ENCODE results near the gene ADAMTS14. TPM values are rescaled to one million over a fixed set of nuclear protein-coding genes. Genes with fewer than 3 reads are reported as not detected.
"Not testable (repeated sequence)": the region's sequence is repeated elsewhere in the genome, so short reads cannot be mapped to it uniquely, and the experiment has no call there.

Gene ADAMTS14
- total RNA-seq, 1 experiment from 2014 or later = 1.6 TPM

GRCh38 chr10:70761031-70761601 lies 88.8 kb downstream of the ADAMTS14 start:
- Histone ChIP-seq H3K9me3 (peaks cover under 1% of the 10 kb centered on the region; the same call in 1 of the 2 replicates), H3K36me3 (no peaks in the 10 kb centered on the region), H3K27me3 (no peaks in the 10 kb centered on the region), H3K4me3 (no peak overlapping the region)
- no peak for DNase-seq

- Histone ChIP-seq H3K27me3 (no peaks in the 10 kb centered on the region), H3K9me3 (peaks cover 2% of the 10 kb centered on the region; the same call in 1 of the 2 replicates), H3K4me3 (no peak overlapping the region), H3K36me3 (no peaks in the 10 kb centered on the region)
- DNase-seq = no peak
These were observed 89.5 kb downstream of the ADAMTS14 start for GRCh38 chr10:70761727-70762350.

GRCh38 chr10:70762441-70763175 lies 90.3 kb downstream of the ADAMTS14 start:
- peaks cover 2% of the 10 kb centered on the region; the same call in 1 of the 2 replicates for H3K9me3 ChIP-seq
- no peaks in the 10 kb centered on the region for H3K36me3 ChIP-seq
- no peaks in the 10 kb centered on the region for H3K27me3 ChIP-seq
- no peak for DNase-seq
- H3K4me3 ChIP-seq = no peak overlapping the region

GRCh38 chr10:70763567-70763966 lies 91.3 kb downstream of the ADAMTS14 start:
- DNase-seq = no peak
- H3K9me3 ChIP-seq = peaks cover 2% of the 10 kb centered on the region; the same call in 1 of the 2 replicates
- H3K4me3 ChIP-seq = no peak overlapping the region
- no peaks in the 10 kb centered on the region for H3K27me3 ChIP-seq
- no peaks in the 10 kb centered on the region for H3K36me3 ChIP-seq

- Histone ChIP-seq H3K4me3 (no peak overlapping the region), H3K27me3 (no peaks in the 10 kb centered on the region), H3K9me3 (peaks cover 2% of the 10 kb centered on the region; the same call in 1 of the 2 replicates), H3K36me3 (no peaks in the 10 kb centered on the region)
- DNase-seq = no peak
These were observed 93.7 kb downstream of the ADAMTS14 start for GRCh38 chr10:70765794-70766594.

GRCh38 chr10:70768026-70768685 lies 95.8 kb downstream of the ADAMTS14 start:
- not testable (repeated sequence) for H3K27me3 ChIP-seq

GRCh38 chr10:70769121-70769520 lies 96.8 kb downstream of the ADAMTS14 start:
- Histone ChIP-seq H3K9me3 (peaks cover 2% of the 10 kb centered on the region; the same call in 1 of the 2 replicates), H3K27me3 (no peaks in the 10 kb centered on the region), H3K4me3 (no peak overlapping the region), H3K36me3 (no peaks in the 10 kb centered on the region)
- no peak for DNase-seq

More at GRCh38 chr10:70768026-70768685, 95.8 kb downstream of the ADAMTS14 start:
- not testable (repeated sequence) for DNase-seq, H3K36me3 ChIP-seq, H3K9me3 ChIP-seq, H3K4me3 ChIP-seq

- Histone ChIP-seq H3K27me3 (no peaks in the 10 kb centered on the region), H3K4me3 (no peak overlapping the region), H3K36me3 (no peaks in the 10 kb centered on the region), H3K9me3 (peaks cover 2% of the 10 kb centered on the region; the same call in 1 of the 2 replicates)
- DNase-seq = no peak
These were observed 97.7 kb downstream of the ADAMTS14 start for GRCh38 chr10:70770001-70770400.

GRCh38 chr10:70770516-70770915 lies 98.2 kb downstream of the ADAMTS14 start:
- H3K27me3 ChIP-seq, H3K36me3 ChIP-seq, H3K4me3 ChIP-seq, H3K9me3 ChIP-seq, DNase-seq: not testable (repeated sequence)

GRCh38 chr10:70771311-70772194 lies 99.2 kb downstream of the ADAMTS14 start:
- DNase-seq = no peak
- H3K36me3 ChIP-seq = no peaks in the 10 kb centered on the region
- H3K27me3 ChIP-seq = no peaks in the 10 kb centered on the region
- H3K4me3 ChIP-seq = no peak overlapping the region
- no peaks in the 10 kb centered on the region for H3K9me3 ChIP-seq

GRCh38 chr10:70772627-70773026 lies 100.3 kb downstream of the ADAMTS14 start:
- Histone ChIP-seq H3K36me3 (no peaks in the 10 kb centered on the region), H3K9me3 (no peaks in the 10 kb centered on the region), H3K4me3 (no peak overlapping the region), H3K27me3 (no peaks in the 10 kb centered on the region)
- no peak for DNase-seq

GRCh38 chr10:70773461-70773860 lies 101.2 kb downstream of the ADAMTS14 start:
- no peaks in the 10 kb centered on the region for H3K27me3 ChIP-seq
- H3K36me3 ChIP-seq = no peaks in the 10 kb centered on the region
- H3K4me3 ChIP-seq = no peak overlapping the region
- H3K9me3 ChIP-seq = no peaks in the 10 kb centered on the region
- DNase-seq = no peak

GRCh38 chr10:70773965-70774809 lies 101.9 kb downstream of the ADAMTS14 start:
- Histone ChIP-seq H3K9me3 (no peaks in the 10 kb centered on the region), H3K4me3 (no peak overlapping the region), H3K27me3 (no peaks in the 10 kb centered on the region), H3K36me3 (no peaks in the 10 kb centered on the region)
- DNase-seq = no peak

GRCh38 chr10:70774810-70775678 lies 102.7 kb downstream of the ADAMTS14 start:
- no peak overlapping the region for H3K4me3 ChIP-seq
- H3K27me3 ChIP-seq = no peaks in the 10 kb centered on the region
- no peaks in the 10 kb centered on the region for H3K9me3 ChIP-seq
- H3K36me3 ChIP-seq = no peaks in the 10 kb centered on the region
- no peak for DNase-seq
